C4-2B (cell line): ENCODE results near the gene KIF26B.

Experiments
- H3K27ac ChIP-seq: fragments of 450-650 bp; 2 replicates; pipeline ENCODE4 v1.5.1; 2017
- ZFX ChIP-seq: fragments of 450-650 bp; IDR thresholded peaks from 2 replicates; pipeline ENCODE4 v1.6.1; 2017
- TF ChIP-seq, protein P1 (sequence below): fragments of 450-650 bp; conservative IDR thresholded peaks from 2 replicates; pipeline ENCODE4 v1.5.1; 2017; ENCODE audit warnings: mild to moderate bottlenecking

The KIF26B gene

DNA sequence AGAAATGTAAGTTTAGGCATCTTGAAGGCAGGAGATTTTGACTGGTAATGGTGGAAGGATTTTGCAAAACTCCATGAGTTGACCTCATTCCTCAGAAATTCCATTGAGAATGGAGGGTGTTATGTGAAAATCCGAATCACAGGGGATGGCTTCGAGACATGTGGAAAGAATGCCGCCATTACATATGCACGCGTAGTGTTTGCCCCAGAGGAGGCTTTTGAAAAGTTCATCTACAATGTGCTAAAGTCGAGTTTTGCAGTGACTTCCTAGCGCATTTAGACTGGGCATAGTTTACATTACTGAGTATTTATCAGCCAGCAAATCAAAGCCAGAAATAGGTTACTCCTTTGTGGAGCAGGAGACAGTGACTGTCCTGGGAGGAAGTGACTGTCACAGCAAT, 307.4 kb downstream of the KIF26B start:
- H3K27ac ChIP-seq = no peak overlapping the region
- TF ChIP-seq, protein P1, sequence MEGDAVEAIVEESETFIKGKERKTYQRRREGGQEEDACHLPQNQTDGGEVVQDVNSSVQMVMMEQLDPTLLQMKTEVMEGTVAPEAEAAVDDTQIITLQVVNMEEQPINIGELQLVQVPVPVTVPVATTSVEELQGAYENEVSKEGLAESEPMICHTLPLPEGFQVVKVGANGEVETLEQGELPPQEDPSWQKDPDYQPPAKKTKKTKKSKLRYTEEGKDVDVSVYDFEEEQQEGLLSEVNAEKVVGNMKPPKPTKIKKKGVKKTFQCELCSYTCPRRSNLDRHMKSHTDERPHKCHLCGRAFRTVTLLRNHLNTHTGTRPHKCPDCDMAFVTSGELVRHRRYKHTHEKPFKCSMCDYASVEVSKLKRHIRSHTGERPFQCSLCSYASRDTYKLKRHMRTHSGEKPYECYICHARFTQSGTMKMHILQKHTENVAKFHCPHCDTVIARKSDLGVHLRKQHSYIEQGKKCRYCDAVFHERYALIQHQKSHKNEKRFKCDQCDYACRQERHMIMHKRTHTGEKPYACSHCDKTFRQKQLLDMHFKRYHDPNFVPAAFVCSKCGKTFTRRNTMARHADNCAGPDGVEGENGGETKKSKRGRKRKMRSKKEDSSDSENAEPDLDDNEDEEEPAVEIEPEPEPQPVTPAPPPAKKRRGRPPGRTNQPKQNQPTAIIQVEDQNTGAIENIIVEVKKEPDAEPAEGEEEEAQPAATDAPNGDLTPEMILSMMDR = no peak
- no peak for TF ChIP-seq ZFX

DNA sequence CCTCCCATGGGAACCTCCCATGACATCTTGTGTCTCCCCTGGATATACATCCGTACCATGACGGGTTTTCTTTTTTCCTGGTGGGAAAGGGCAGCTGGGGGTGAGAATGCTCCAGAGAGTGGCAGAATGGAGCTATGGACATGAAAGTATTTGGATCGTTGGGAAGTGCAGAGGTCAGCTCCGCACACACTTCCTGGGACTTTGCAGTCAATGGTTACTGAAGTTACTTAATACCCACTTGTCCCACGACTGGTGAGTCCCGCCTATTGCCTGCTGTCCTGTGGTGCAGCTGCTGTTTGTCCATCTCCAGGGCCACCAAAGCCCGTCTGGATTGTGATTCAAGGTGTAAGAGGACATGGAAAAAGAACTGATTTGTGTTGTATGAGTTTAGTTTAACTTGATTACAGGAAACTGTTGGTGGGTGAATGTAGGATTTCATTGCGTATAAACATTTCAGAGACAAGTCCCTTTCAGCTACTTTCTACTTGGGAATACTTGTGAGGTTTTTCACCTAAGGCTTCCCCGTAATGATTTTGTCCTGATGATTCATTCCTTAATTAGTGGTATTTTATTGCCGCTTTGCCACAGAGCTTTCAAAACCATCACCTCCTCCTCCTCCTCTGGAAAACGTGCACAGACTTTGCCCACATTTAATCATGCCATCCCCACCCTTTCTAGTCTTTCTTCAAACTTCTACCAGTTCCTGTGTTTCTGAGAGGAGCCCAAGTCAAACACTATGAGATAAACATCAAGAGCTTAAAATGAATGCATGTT, 308.8 kb downstream of the KIF26B start:
- H3K27ac ChIP-seq = no peak overlapping the region
- TF ChIP-seq, protein P1 = no peak
- no peak for TF ChIP-seq ZFX

DNA sequence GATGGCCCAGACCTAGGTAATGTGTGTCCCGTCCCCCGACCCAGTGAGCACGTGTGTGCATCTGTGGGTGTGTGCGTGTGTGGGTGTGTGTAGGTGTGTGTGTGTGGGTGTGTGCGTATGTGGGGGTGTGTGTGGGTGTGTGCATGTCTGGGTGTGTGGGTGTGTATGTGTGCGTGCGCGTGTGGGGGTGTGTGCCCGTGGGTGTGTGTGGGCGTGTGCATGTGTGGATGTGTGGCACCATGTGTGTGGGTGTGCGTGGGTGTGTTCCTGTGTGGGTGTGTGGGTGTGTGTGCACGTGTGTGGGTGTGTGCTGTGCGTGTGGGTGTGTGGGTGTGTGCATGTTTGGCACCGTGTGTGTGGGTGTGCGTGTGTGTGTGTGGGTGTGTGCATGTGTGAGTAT, 309.5 kb downstream of the KIF26B start:
- TF ChIP-seq, protein P1 = no peak
- no peak for TF ChIP-seq ZFX
- H3K27ac ChIP-seq = no peak overlapping the region

DNA sequence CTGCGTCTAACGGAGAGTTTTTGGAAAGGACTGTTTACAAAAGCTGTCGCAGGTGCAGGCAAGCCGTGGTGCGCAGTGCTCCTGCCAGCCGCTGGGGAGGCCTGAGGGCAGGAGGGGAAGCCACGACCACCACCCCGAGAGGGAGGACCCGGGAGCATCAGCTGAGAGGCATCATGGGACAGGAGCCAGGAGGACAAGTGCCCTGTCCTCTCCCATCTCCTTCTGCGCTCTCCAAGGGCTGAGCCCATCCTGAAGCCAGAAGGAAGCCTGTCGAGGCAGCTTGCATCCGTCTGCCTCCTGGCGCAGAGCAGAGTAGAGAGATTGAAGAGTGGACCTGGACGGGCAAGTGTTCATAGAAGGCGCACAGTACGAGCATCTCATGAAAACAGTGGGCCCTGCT, 310.9 kb downstream of the KIF26B start:
- H3K27ac ChIP-seq = no peak overlapping the region
- no peak for TF ChIP-seq ZFX
- TF ChIP-seq, protein P1 = no peak

DNA sequence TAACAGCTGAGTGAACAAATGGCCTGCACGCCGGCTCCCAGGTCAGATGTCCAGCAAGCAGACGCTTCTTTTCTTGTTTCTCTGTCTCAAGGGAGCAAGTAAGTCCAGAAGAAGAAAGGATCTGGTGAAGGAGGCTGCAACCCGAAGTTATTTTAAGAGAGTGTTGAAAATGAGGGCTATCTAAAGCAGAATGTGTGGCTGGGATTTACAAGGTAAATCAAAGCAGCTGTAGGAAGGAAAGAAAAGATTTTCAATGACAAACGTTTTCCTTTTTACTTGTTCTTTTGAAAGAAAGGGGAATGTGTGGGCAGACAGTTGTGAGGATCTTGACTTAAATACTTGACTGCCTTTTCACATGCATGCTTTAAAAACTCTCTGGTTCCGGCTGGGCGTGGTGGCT, 311.5 kb downstream of the KIF26B start:
- TF ChIP-seq, protein P1 = no peak
- no peak for TF ChIP-seq ZFX
- no peak overlapping the region for H3K27ac ChIP-seq

DNA sequence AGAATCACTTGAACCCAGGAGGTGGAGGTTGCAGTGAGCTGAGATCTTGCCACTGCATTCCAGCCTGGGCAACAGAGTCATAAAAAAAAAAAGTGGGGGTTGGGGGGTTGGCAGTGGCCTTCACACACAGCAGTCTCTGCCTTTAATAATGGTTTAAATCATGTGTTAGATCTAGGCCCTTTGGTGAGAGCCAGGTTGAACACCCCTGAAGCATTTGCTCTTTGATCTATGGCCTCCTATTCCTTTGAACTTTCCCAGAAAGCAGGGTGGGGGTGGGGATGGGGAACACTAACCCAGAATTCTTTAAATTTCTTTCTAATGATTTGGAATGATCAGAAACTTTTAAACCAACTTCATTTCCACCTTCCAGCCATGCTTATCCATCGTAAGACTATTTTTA, 313.0 kb downstream of the KIF26B start:
- no peak overlapping the region for H3K27ac ChIP-seq
- TF ChIP-seq ZFX = no peak
- TF ChIP-seq, protein P1 = no peak

DNA sequence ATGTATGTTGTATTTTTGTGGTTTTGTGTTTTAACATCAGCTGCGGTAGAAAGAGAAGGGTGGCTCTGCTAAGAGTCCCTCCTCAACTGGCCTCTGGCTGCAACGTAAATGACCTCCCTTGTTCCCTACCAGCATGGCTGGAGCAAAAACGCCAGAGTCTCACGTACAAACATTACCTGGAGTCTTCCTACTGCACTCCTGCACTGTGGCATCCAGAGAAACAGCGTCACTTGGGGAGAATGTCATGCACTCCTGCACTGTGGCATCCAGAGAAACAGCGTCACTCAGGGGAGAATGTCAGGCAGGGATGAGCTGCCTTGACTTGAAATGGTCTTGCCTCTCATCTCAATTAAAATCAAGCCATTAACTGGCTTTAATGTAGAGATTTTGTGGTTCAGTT, 314.2 kb downstream of the KIF26B start:
- H3K27ac ChIP-seq = no peak overlapping the region
- no peak for TF ChIP-seq ZFX
- TF ChIP-seq, protein P1 = no peak
